ENCODE data around the gene CHKA.
A peak's percentile ranks its signal among the peaks of the same experiment; 100 is the strongest.

DNA sequence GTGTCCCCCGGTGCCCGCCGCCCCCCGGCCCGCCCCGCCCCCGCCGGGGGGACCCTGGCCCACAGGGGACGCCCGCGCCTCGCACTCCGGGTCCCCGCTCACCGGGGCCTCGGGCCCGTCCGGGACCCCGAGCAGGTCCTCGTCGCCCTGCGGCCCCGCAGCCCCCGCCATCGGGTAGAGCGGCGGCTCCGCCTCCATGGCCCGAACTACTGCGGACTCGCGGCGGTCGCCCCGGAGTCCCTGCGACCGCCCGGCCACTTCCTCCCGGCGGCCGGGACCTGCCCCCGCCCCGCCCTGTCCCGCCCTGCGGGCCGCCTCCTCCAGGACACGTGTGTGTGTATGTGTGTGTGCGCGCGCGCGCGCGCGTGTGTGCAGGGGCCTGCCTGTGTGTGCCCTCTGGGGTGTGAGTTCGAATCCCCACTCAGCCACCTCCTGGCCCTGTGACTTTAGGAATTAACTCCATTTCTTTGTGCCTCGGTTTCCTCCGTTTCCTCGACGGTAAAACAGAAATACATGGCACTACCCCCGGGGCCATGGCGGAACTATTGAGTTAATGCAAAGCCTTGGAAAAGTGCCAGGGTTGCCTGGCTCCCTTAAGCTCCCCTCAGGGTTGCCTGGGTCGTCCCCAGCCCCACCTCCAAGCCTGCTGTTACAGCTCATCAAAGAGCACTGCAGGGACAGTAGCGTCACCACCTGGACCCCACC is 117.2 kb downstream of the CHKA start, which contains the start of gene UNC93B1:
- TF ChIP-seq, protein P1, sequence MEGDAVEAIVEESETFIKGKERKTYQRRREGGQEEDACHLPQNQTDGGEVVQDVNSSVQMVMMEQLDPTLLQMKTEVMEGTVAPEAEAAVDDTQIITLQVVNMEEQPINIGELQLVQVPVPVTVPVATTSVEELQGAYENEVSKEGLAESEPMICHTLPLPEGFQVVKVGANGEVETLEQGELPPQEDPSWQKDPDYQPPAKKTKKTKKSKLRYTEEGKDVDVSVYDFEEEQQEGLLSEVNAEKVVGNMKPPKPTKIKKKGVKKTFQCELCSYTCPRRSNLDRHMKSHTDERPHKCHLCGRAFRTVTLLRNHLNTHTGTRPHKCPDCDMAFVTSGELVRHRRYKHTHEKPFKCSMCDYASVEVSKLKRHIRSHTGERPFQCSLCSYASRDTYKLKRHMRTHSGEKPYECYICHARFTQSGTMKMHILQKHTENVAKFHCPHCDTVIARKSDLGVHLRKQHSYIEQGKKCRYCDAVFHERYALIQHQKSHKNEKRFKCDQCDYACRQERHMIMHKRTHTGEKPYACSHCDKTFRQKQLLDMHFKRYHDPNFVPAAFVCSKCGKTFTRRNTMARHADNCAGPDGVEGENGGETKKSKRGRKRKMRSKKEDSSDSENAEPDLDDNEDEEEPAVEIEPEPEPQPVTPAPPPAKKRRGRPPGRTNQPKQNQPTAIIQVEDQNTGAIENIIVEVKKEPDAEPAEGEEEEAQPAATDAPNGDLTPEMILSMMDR (IDR thresholded peaks at IDR 0.05; ENCODE audit: control extremely low read depth in 1 of 3, insufficient read depth in 1 of 3, low read depth in 1 of 3, low read length in 3 of 3), result no peak
- TF ChIP-seq CEBPB (IDR thresholded peaks at IDR 0.05; ENCODE audit: low read depth, low read length), result no peak
- no peak for TF ChIP-seq SAP30 (IDR thresholded peaks at IDR 0.05; ENCODE audit: insufficient read depth, insufficient replicate concordance, low read length)
- no peak for TF ChIP-seq CHD1 (IDR thresholded peaks at IDR 0.05; ENCODE audit: low read depth, low read length)
- TF ChIP-seq TCF12 (IDR thresholded peaks at IDR 0.05; ENCODE audit: low read depth, low read length), result no peak
- TF ChIP-seq POLR2A (IDR thresholded peaks at IDR 0.05; ENCODE audit: control extremely low read depth in 1 of 2, low read depth in 2 of 2, low read length in 2 of 2), result no peak
- TF ChIP-seq, protein P2, sequence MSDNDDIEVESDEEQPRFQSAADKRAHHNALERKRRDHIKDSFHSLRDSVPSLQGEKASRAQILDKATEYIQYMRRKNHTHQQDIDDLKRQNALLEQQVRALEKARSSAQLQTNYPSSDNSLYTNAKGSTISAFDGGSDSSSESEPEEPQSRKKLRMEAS (IDR thresholded peaks at IDR 0.05), result peak; percentile 70
- no peak for TF ChIP-seq YY1 (IDR thresholded peaks at IDR 0.05; ENCODE audit: low read depth, low read length)
- peak; percentile 32 for TF ChIP-seq EZH2 (IDR thresholded peaks at IDR 0.05; ENCODE audit: low read depth, low read length, severe bottlenecking)

Measured in H1 (cell line).